HEK293 (cell line): ENCODE data around the gene RPS25.
"Not testable (repeated sequence)": the region's sequence is repeated elsewhere in the genome, so short reads cannot be mapped to it uniquely, and the experiment has no call there.

ENCODE experiments used
- CTCF ChIA-PET: fragments of 350-600 bp; formaldehyde crosslinking; extraction: SDS; loops from one replicate; lab custom pipeline; 2021; ENCODE audit warnings: antibody characterized with exemption; lab: Yijun Ruan, JAX
- POLR2A ChIA-PET: fragments of 300-600 bp; formaldehyde crosslinking; extraction: SDS; loops from one replicate; lab custom pipeline; 2020; ENCODE audit warnings: antibody characterized with exemption, inconsistent platforms; lab: Yijun Ruan, JAX
- H3K27ac ChIP-seq: fragments of 200-500 bp; sonication (Bioruptor generic); 2 replicates; pipeline ENCODE4 v1.5.1; 2014; ENCODE audit warnings: low read depth, low read length, control low read depth, inconsistent platforms; ENCODE audit errors: extremely low read depth
- H3K36me3 ChIP-seq, 2 experiments: fragments of 200-500 bp in 1 of 2; sonication (Bioruptor generic) in 1 of 2; 1 replicate in 1 of 2; 2 replicates in 1 of 2; pipeline ENCODE4 v1.5.1; 2014 to 2017; ENCODE audit warnings: inconsistent platforms in 2 of 2, low read length in 2 of 2; ENCODE audit not compliant: control insufficient read depth in 2 of 2, insufficient read depth in 1 of 2
- H3K4me1 ChIP-seq: fragments of 200-500 bp; sonication (Bioruptor generic); 2 replicates; pipeline ENCODE4 v1.5.1; 2014; ENCODE audit warnings: mild to moderate bottlenecking, low read length, inconsistent platforms; ENCODE audit not compliant: control insufficient read depth, insufficient read depth
- H3K4me3 ChIP-seq: 2 replicates; pipeline ENCODE4 v1.5.1; 2011; ENCODE audit warnings: low read depth, mild to moderate bottlenecking, control low read depth, low read length, moderate library complexity
- H3K9me3 ChIP-seq: fragments of 200-500 bp; sonication (Bioruptor generic); 2 replicates; pipeline ENCODE4 v1.5.1; 2014; ENCODE audit warnings: low read depth, low read length, inconsistent platforms; ENCODE audit not compliant: control insufficient read depth, insufficient read depth
- BCL11A ChIP-seq: fragments of 450-650 bp; formaldehyde crosslinking; IDR thresholded peaks from 2 replicates; pipeline ENCODE4 v1.5.1; 2016; ENCODE audit warnings: low read depth, missing biosample characterization, missing genetic modification characterization
- OSR2 ChIP-seq: fragments of 450-650 bp; formaldehyde crosslinking; IDR thresholded peaks from 2 replicates; pipeline ENCODE4 v1.5.1; 2016; ENCODE audit warnings: missing biosample characterization, missing genetic modification characterization
- PRDM1 ChIP-seq: fragments of 450-650 bp; formaldehyde crosslinking; IDR thresholded peaks from 2 replicates; pipeline ENCODE4; 2016; ENCODE audit warnings: missing biosample characterization, missing genetic modification characterization
- SP3 ChIP-seq: fragments of 450-650 bp; formaldehyde crosslinking; IDR thresholded peaks from 2 replicates; pipeline ENCODE4 v1.5.1; 2016; ENCODE audit warnings: missing biosample characterization, missing genetic modification characterization
- ZFP3 ChIP-seq: fragments of 450-650 bp; formaldehyde crosslinking; IDR thresholded peaks from 2 replicates; pipeline ENCODE4 v1.5.1; 2016; ENCODE audit warnings: low read depth, missing biosample characterization, missing genetic modification characterization
- ZNF146 ChIP-seq: fragments of 450-650 bp; formaldehyde crosslinking; IDR thresholded peaks from 2 replicates; pipeline ENCODE4 v1.5.1; 2016; ENCODE audit warnings: missing biosample characterization, missing genetic modification characterization
- ZNF16 ChIP-seq: fragments of 450-650 bp; formaldehyde crosslinking; IDR thresholded peaks from 2 replicates; pipeline ENCODE4 v1.5.1; 2016; ENCODE audit warnings: low read depth, missing biosample characterization, missing genetic modification characterization
- ZNF24 ChIP-seq: fragments of 450-650 bp; formaldehyde crosslinking; IDR thresholded peaks from 2 replicates; pipeline ENCODE4 v1.5.1; 2016; ENCODE audit warnings: missing biosample characterization, missing genetic modification characterization
- ZNF292 ChIP-seq: fragments of 450-650 bp; formaldehyde crosslinking; IDR thresholded peaks from 2 replicates; pipeline ENCODE4 v1.5.1; 2016; ENCODE audit warnings: low read depth, missing biosample characterization, missing genetic modification characterization, borderline replicate concordance
- ZNF350 ChIP-seq: fragments of 450-650 bp; formaldehyde crosslinking; IDR thresholded peaks from 2 replicates; pipeline ENCODE4 v1.5.0; 2017; ENCODE audit warnings: missing biosample characterization, mild to moderate bottlenecking, missing genetic modification characterization
- ZNF366 ChIP-seq: fragments of 450-650 bp; formaldehyde crosslinking; conservative IDR thresholded peaks from 2 replicates; pipeline ENCODE4 v1.5.1; 2016; ENCODE audit warnings: missing biosample characterization, missing genetic modification characterization
- ZNF404 ChIP-seq: fragments of 450-650 bp; formaldehyde crosslinking; IDR thresholded peaks from 2 replicates; pipeline ENCODE4 v1.5.1; 2017; ENCODE audit warnings: missing biosample characterization, missing genetic modification characterization
- ZNF423 ChIP-seq: fragments of 450-650 bp; formaldehyde crosslinking; IDR thresholded peaks from 2 replicates; pipeline ENCODE4 v1.5.1; 2016; ENCODE audit warnings: missing biosample characterization, missing genetic modification characterization
- ZNF555 ChIP-seq: fragments of 450-650 bp; formaldehyde crosslinking; conservative IDR thresholded peaks from 2 replicates; pipeline ENCODE4 v1.5.1; 2017; ENCODE audit warnings: missing biosample characterization, mild to moderate bottlenecking, missing genetic modification characterization, inconsistent platforms
- ZNF621 ChIP-seq: fragments of 450-650 bp; formaldehyde crosslinking; IDR thresholded peaks from 2 replicates; pipeline ENCODE4 v1.5.1; 2017; ENCODE audit warnings: missing biosample characterization, missing genetic modification characterization
- ZNF792 ChIP-seq: fragments of 450-650 bp; formaldehyde crosslinking; IDR thresholded peaks from 2 replicates; pipeline ENCODE4 v1.5.1; 2016; ENCODE audit warnings: missing biosample characterization, missing genetic modification characterization
- ZSCAN23 ChIP-seq: fragments of 450-650 bp; formaldehyde crosslinking; IDR thresholded peaks from 2 replicates; pipeline ENCODE4 v1.5.1; 2016; ENCODE audit warnings: missing biosample characterization, missing genetic modification characterization
- ZXDB ChIP-seq: fragments of 450-650 bp; formaldehyde crosslinking; IDR thresholded peaks from 2 replicates; pipeline ENCODE4 v1.5.1; 2016; ENCODE audit warnings: missing biosample characterization, missing genetic modification characterization
- TF ChIP-seq, protein P1 (sequence below): fragments of 450-650 bp; formaldehyde crosslinking; IDR thresholded peaks from 2 replicates; pipeline ENCODE4 v1.5.1; 2016; ENCODE audit warnings: missing biosample characterization, missing genetic modification characterization
- TF ChIP-seq, protein P2 (sequence below): fragments of 450-650 bp; formaldehyde crosslinking; IDR thresholded peaks from 2 replicates; pipeline ENCODE4 v1.5.1; 2016; ENCODE audit warnings: missing biosample characterization, missing genetic modification characterization
- TF ChIP-seq, protein P3 (sequence below): fragments of 450-650 bp; formaldehyde crosslinking; IDR thresholded peaks from 2 replicates; pipeline ENCODE4 v1.5.1; 2017; ENCODE audit warnings: missing biosample characterization, missing genetic modification characterization

The RPS25 gene

DNA sequence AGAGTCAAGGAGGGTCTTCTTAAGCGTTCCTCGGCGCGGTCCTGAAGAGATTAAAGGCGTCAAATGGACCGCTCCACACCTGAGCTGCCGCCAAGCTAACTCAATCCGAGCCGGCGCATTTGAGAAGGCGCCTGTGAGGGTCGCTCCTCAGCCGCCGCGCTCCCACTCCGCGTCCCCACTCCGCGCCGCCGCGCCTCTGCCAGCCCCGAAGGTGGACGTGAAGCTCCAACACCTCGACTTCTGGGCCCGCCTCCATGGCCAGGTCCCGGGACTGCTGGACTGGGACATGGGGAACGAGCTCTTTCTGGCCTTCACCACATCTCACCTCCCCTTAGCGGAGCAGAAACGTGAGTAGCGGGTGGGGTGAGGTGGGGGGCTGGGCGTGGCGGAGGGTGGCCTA, 46.5 kb downstream of the RPS25 start, which contains the start of gene FOXR1:
FOXR1 (plus strand) TSS at position 116 of the 400 bp plus-strand sequence; CDS start at position 287, 171 bp downstream.
- POLR2A ChIA-PET, result no interaction called here
- no peak within 1 kb of the TSS for H3K4me3 ChIP-seq

DNA sequence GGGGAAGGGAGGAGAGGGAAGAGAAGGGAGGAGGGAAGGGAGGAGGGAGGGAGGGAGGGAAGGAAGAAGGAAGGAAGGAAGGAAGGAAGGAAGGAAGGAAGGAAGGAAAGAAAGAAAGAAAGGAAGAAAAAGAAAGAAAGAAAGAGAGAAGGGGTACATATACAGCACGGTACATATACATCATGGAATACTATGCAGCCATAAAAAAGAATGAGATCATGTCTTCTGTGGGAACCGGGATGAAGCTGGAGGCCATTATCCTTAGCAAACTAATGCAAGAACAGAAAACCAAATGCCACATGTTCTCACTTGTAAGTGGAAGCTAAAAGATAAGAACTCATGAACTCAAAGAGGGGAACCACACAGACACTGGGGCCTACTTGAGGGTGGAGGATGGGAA, 48.6 kb downstream of the RPS25 start:
- POLR2A ChIA-PET, H3K4me3 ChIP-seq, H3K4me1 ChIP-seq, H3K36me3 ChIP-seq, CTCF ChIA-PET, H3K9me3 ChIP-seq, H3K27ac ChIP-seq: not testable (repeated sequence)
- peak; percentile 95 for TF ChIP-seq ZNF146 (tag by site-specific recombination)
- peak; percentile 34; the same call in 1 of the 2 replicates for TF ChIP-seq ZNF366 (tag by site-specific recombination)

More for the DNA sequence above, 46.5 kb downstream of the RPS25 start, which contains the start of gene FOXR1:
- Histone ChIP-seq H3K36me3 (no peaks in the 10 kb centered on the region), H3K9me3 (no peaks in the 10 kb centered on the region), H3K27ac (no peak within 1 kb of the TSS), H3K4me1 (no peaks in the 10 kb centered on the region)
- CTCF ChIA-PET, result interaction anchor here (0.5 kb wide), 1 partner anchor 41 kb away, joined by 4 read pairs; no protein-coding TSS in a partner anchor
- TF ChIP-seq ZNF24, result no peak
- TF ChIP-seq, protein P1, sequence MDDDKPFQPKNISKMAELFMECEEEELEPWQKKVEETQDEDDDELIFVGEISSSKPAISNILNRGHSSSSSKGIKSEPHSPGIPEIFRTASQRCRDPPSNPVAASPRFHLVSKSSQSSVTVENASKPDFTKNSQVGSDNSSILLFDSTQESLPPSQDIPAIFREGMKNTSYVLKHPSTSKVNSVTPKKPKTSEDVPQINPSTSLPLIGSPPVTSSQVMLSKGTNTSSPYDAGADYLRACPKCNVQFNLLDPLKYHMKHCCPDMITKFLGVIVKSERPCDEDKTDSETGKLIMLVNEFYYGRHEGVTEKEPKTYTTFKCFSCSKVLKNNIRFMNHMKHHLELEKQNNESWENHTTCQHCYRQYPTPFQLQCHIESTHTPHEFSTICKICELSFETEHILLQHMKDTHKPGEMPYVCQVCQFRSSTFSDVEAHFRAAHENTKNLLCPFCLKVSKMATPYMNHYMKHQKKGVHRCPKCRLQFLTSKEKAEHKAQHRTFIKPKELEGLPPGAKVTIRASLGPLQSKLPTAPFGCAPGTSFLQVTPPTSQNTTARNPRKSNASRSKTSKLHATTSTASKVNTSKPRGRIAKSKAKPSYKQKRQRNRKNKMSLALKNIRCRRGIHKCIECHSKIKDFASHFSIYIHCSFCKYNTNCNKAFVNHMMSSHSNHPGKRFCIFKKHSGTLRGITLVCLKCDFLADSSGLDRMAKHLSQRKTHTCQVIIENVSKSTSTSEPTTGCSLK (tag by site-specific recombination), result no peak
- no peak for TF ChIP-seq ZFP3
- TF ChIP-seq ZNF292 (tag by site-specific recombination), result no peak
- TF ChIP-seq PRDM1, result no peak
- no peak for TF ChIP-seq ZNF404 (tag by site-specific recombination)
- TF ChIP-seq, protein P2, sequence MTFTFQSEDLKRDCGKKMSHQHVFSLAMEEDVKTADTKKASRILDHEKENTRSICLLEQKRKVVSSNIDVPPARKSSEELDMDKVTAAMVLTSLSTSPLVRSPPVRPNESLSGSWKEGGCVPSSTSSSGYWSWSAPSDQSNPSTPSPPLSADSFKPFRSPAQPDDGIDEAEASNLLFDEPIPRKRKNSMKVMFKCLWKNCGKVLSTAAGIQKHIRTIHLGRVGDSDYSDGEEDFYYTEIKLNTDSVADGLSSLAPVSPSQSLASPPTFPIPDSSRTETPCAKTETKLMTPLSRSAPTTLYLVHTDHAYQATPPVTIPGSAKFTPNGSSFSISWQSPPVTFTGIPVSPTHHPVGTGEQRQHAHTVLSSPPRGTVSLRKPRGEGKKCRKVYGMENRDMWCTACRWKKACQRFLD, result no peak
- no peak for TF ChIP-seq ZNF621 (tag by site-specific recombination)
- TF ChIP-seq OSR2 (tag by site-specific recombination), result no peak
- TF ChIP-seq ZNF16 (tag by site-specific recombination), result no peak
- TF ChIP-seq, protein P3, sequence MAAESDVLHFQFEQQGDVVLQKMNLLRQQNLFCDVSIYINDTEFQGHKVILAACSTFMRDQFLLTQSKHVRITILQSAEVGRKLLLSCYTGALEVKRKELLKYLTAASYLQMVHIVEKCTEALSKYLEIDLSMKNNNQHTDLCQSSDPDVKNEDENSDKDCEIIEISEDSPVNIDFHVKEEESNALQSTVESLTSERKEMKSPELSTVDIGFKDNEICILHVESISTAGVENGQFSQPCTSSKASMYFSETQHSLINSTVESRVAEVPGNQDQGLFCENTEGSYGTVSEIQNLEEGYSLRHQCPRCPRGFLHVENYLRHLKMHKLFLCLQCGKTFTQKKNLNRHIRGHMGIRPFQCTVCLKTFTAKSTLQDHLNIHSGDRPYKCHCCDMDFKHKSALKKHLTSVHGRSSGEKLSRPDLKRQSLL (tag by site-specific recombination), result no peak
- TF ChIP-seq ZSCAN23 (tag by site-specific recombination), result no peak
- no peak for TF ChIP-seq BCL11A (tag by site-specific recombination)
- TF ChIP-seq ZXDB (tag by site-specific recombination), result no peak
- no peak for TF ChIP-seq ZNF423 (tag by site-specific recombination)
- TF ChIP-seq ZNF555 (tag by site-specific recombination), result no peak
- TF ChIP-seq ZNF792 (tag by site-specific recombination), result no peak
- TF ChIP-seq SP3 (tag by site-specific recombination), result no peak
- TF ChIP-seq ZNF350, result no peak
